HEK293 (cell line): ENCODE results near the gene SERINC1.
A peak's percentile ranks its signal among the peaks of the same experiment; 100 is the strongest.

Source experiments
- CTCF ChIA-PET: fragments of 350-600 bp; formaldehyde crosslinking; extraction: SDS; loops from one replicate; lab custom pipeline; 2021; ENCODE audit warnings: antibody characterized with exemption; lab: Yijun Ruan, JAX
- POLR2A ChIA-PET: fragments of 300-600 bp; formaldehyde crosslinking; extraction: SDS; loops from one replicate; lab custom pipeline; 2020; ENCODE audit warnings: antibody characterized with exemption, inconsistent platforms; lab: Yijun Ruan, JAX
- H3K27ac ChIP-seq: fragments of 200-500 bp; sonication (Bioruptor generic); 2 replicates; pipeline ENCODE4 v1.5.1; 2014; ENCODE audit warnings: low read depth, low read length, control low read depth, inconsistent platforms; ENCODE audit errors: extremely low read depth
- H3K36me3 ChIP-seq, 2 experiments: fragments of 200-500 bp in 1 of 2; sonication (Bioruptor generic) in 1 of 2; 1 replicate in 1 of 2; 2 replicates in 1 of 2; pipeline ENCODE4 v1.5.1; 2014 to 2017; ENCODE audit warnings: inconsistent platforms in 2 of 2, low read length in 2 of 2; ENCODE audit not compliant: control insufficient read depth in 2 of 2, insufficient read depth in 1 of 2
- H3K4me1 ChIP-seq: fragments of 200-500 bp; sonication (Bioruptor generic); 2 replicates; pipeline ENCODE4 v1.5.1; 2014; ENCODE audit warnings: mild to moderate bottlenecking, low read length, inconsistent platforms; ENCODE audit not compliant: control insufficient read depth, insufficient read depth
- H3K4me3 ChIP-seq: 2 replicates; pipeline ENCODE4 v1.5.1; 2011; ENCODE audit warnings: low read depth, mild to moderate bottlenecking, control low read depth, low read length, moderate library complexity
- H3K9me3 ChIP-seq: fragments of 200-500 bp; sonication (Bioruptor generic); 2 replicates; pipeline ENCODE4 v1.5.1; 2014; ENCODE audit warnings: low read depth, low read length, inconsistent platforms; ENCODE audit not compliant: control insufficient read depth, insufficient read depth
- GLIS1 ChIP-seq: fragments of 450-650 bp; formaldehyde crosslinking; IDR thresholded peaks from 2 replicates; pipeline ENCODE4 v1.5.1; 2016; ENCODE audit warnings: missing biosample characterization, missing genetic modification characterization
- HOXD13 ChIP-seq: sonication (generic); formaldehyde crosslinking; IDR thresholded peaks from 2 replicates; pipeline ENCODE4 v1.8.0; 2022; ENCODE audit warnings: missing genetic modification reagents, borderline replicate concordance
- KLF16 ChIP-seq: fragments of 450-650 bp; formaldehyde crosslinking; IDR thresholded peaks from 2 replicates; pipeline ENCODE4 v1.5.1; 2017; ENCODE audit warnings: missing biosample characterization, missing genetic modification characterization
- RBAK ChIP-seq: fragments of 450-650 bp; formaldehyde crosslinking; IDR thresholded peaks from 2 replicates; pipeline ENCODE4 v1.5.1; 2016; ENCODE audit warnings: missing biosample characterization, missing genetic modification characterization
- REPIN1 ChIP-seq: fragments of 450-650 bp; formaldehyde crosslinking; IDR thresholded peaks from 2 replicates; pipeline ENCODE4 v1.5.1; 2017; ENCODE audit warnings: missing biosample characterization, missing genetic modification characterization, low read depth
- SP3 ChIP-seq: fragments of 450-650 bp; formaldehyde crosslinking; IDR thresholded peaks from 2 replicates; pipeline ENCODE4 v1.5.1; 2016; ENCODE audit warnings: missing biosample characterization, missing genetic modification characterization
- TCF7L2 ChIP-seq: IDR thresholded peaks from 2 replicates; pipeline ENCODE4 v1.6.1; 2011; ENCODE audit warnings: low read depth, mild to moderate bottlenecking, inconsistent platforms, low read length, moderate library complexity, borderline replicate concordance
- TRIM28 ChIP-seq: IDR thresholded peaks from 2 replicates; pipeline ENCODE4 v1.6.1; 2011; ENCODE audit warnings: low read length, control low read depth, borderline replicate concordance
- ZBTB48 ChIP-seq: fragments of 450-650 bp; formaldehyde crosslinking; IDR thresholded peaks from 2 replicates; pipeline ENCODE4 v1.5.1; 2016; ENCODE audit warnings: missing biosample characterization, missing genetic modification characterization
- ZNF132 ChIP-seq: fragments of 450-650 bp; formaldehyde crosslinking; IDR thresholded peaks from 2 replicates; pipeline ENCODE4 v1.5.1; 2017; ENCODE audit warnings: missing biosample characterization, missing genetic modification characterization, borderline replicate concordance
- ZNF155 ChIP-seq: fragments of 450-650 bp; formaldehyde crosslinking; IDR thresholded peaks from 2 replicates; pipeline ENCODE4 v1.5.1; 2016; ENCODE audit warnings: missing biosample characterization, missing genetic modification characterization
- ZNF341 ChIP-seq: fragments of 450-650 bp; formaldehyde crosslinking; IDR thresholded peaks from 2 replicates; pipeline ENCODE4; 2016; ENCODE audit warnings: low read depth, missing biosample characterization, missing genetic modification characterization
- ZNF350 ChIP-seq: fragments of 450-650 bp; formaldehyde crosslinking; IDR thresholded peaks from 2 replicates; pipeline ENCODE4 v1.5.0; 2017; ENCODE audit warnings: missing biosample characterization, mild to moderate bottlenecking, missing genetic modification characterization
- ZNF391 ChIP-seq: fragments of 450-650 bp; formaldehyde crosslinking; IDR thresholded peaks from 2 replicates; pipeline ENCODE4 v1.5.1; 2016; ENCODE audit warnings: low read depth, missing biosample characterization, missing genetic modification characterization, borderline replicate concordance
- ZNF394 ChIP-seq: fragments of 450-650 bp; formaldehyde crosslinking; IDR thresholded peaks from 2 replicates; pipeline ENCODE4 v1.5.1; 2016; ENCODE audit warnings: missing biosample characterization, missing genetic modification characterization, mild to moderate bottlenecking, moderate library complexity, borderline replicate concordance
- ZNF501 ChIP-seq: fragments of 450-650 bp; formaldehyde crosslinking; IDR thresholded peaks from 2 replicates; pipeline ENCODE4 v1.5.1; 2016; ENCODE audit warnings: missing biosample characterization, missing genetic modification characterization
- ZNF510 ChIP-seq: fragments of 450-650 bp; formaldehyde crosslinking; IDR thresholded peaks from 2 replicates; pipeline ENCODE4 v1.5.1; 2018; ENCODE audit warnings: mild to moderate bottlenecking, missing genetic modification characterization, missing biosample characterization; ENCODE audit not compliant: insufficient replicate concordance
- ZNF658 ChIP-seq: fragments of 450-650 bp; formaldehyde crosslinking; IDR thresholded peaks from 2 replicates; pipeline ENCODE4; 2016; ENCODE audit warnings: missing biosample characterization, missing genetic modification characterization
- ZNF747 ChIP-seq: fragments of 450-650 bp; formaldehyde crosslinking; IDR thresholded peaks from 2 replicates; pipeline ENCODE4 v1.5.1; 2016; ENCODE audit warnings: missing biosample characterization, missing genetic modification characterization
- ZNF768 ChIP-seq: fragments of 450-650 bp; formaldehyde crosslinking; IDR thresholded peaks from 2 replicates; pipeline ENCODE4 v1.5.1; 2018; ENCODE audit warnings: missing biosample characterization, mild to moderate bottlenecking, missing genetic modification characterization
- ZNF830 ChIP-seq: fragments of 450-650 bp; IDR thresholded peaks from 2 replicates; pipeline ENCODE4 v1.5.0; 2018; ENCODE audit warnings: missing biosample characterization, missing genetic modification characterization, low read depth, mild to moderate bottlenecking, moderate library complexity
- TF ChIP-seq, protein P1 (sequence below): fragments of 450-650 bp; formaldehyde crosslinking; IDR thresholded peaks from 2 replicates; pipeline ENCODE4 v1.5.1; 2017; ENCODE audit warnings: missing biosample characterization, missing genetic modification characterization
- TF ChIP-seq, protein P2 (sequence below): fragments of 450-650 bp; formaldehyde crosslinking; IDR thresholded peaks from 2 replicates; pipeline ENCODE4 v1.5.1; 2017; ENCODE audit warnings: missing biosample characterization, missing genetic modification characterization
- TF ChIP-seq, protein P3 (sequence below): fragments of 450-650 bp; formaldehyde crosslinking; IDR thresholded peaks from 2 replicates; pipeline ENCODE4 v1.5.1; 2016; ENCODE audit warnings: missing biosample characterization, missing genetic modification characterization
- TF ChIP-seq, protein P4 (sequence below): fragments of 450-650 bp; formaldehyde crosslinking; IDR thresholded peaks from 2 replicates; pipeline ENCODE4 v1.5.1; 2017; ENCODE audit warnings: missing biosample characterization, missing genetic modification characterization
- TF ChIP-seq, protein P5 (sequence below): fragments of 450-650 bp; formaldehyde crosslinking; IDR thresholded peaks from 2 replicates; pipeline ENCODE4 v1.5.1; 2016; ENCODE audit warnings: missing biosample characterization, missing genetic modification characterization
- TF ChIP-seq, protein P6 (sequence below): fragments of 450-650 bp; formaldehyde crosslinking; IDR thresholded peaks from 2 replicates; pipeline ENCODE4 v1.5.1; 2016; ENCODE audit warnings: missing biosample characterization, missing genetic modification characterization

Gene SERINC1

DNA sequence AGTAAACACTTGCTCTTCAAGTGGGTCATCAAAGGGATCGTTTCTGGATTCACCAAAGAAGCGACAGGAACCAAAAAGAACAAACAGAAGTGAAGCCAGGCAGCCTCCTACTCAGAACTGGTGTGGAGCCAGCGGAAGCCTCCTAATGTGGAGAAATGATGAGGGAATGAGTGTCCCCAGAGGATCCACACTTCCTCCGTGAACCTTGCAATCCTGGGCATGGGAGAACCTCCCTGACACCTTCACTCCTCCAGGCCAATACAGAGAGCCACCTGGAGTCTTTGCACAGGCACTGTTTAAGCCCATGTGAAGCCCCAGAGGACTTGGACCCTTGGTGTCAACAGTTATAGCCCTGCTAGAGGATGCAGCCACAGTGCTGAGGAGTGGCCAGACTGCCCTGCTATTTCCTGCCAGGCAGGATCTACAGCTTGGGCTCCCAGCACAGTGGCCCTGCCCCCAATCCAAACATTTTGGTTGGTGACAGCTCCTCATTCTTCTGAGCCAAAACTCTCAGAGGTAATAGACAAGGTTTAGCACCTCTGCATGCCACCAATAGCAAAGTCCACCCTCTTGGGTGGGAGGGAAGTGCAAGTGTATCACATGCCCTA, 23.2 kb upstream of the SERINC1 start:
- H3K27ac ChIP-seq: no peak overlapping the region

DNA sequence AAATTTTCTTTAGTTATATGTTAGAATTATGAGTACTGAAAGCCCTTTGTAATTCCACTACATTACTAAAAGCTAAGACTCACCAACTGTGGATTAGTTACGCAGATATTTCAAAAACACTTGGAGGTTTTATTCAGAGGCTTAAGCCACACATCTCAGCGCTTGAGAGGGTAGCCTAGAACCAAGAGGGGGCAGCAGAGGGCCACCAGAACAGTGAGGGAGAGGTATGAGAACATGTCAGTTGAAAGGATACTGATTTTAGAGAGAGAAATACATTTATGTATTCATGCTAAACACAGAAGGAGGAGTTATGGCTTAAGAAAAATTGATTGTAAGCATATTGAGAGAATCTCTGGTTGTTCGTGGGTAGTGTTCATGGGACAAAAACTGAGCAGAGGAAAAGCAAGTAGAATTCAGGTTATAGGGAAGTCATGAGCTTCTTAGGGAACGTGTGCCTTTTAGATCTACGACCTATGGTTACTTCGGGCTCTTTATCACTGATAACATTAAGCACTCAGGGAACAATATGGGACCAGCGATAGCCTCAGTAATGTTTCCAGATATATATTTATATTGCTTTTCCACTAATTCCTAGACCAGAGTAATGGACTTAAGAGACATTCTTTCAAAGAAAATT, 20.4 kb upstream of the SERINC1 start:
- Histone ChIP-seq H3K9me3 (no peaks in the 10 kb centered on the region), H3K36me3 (no peaks in the 10 kb centered on the region), H3K4me3 (no peak overlapping the region), H3K4me1 (no peaks in the 10 kb centered on the region), H3K27ac (no peak overlapping the region)
- CTCF ChIA-PET: interaction anchor here (0.5 to 8.1 kb wide), 67 partner anchors 9 to 1172 kb away, joined by 3 to 222 read pairs (median 4); partner anchors contain the start of genes PKIB, SERINC1 and SMPDL3A
- POLR2A ChIA-PET: no interaction called here
- no peak for TF ChIP-seq ZNF391 (tag by site-specific recombination)
- TF ChIP-seq, protein P1, sequence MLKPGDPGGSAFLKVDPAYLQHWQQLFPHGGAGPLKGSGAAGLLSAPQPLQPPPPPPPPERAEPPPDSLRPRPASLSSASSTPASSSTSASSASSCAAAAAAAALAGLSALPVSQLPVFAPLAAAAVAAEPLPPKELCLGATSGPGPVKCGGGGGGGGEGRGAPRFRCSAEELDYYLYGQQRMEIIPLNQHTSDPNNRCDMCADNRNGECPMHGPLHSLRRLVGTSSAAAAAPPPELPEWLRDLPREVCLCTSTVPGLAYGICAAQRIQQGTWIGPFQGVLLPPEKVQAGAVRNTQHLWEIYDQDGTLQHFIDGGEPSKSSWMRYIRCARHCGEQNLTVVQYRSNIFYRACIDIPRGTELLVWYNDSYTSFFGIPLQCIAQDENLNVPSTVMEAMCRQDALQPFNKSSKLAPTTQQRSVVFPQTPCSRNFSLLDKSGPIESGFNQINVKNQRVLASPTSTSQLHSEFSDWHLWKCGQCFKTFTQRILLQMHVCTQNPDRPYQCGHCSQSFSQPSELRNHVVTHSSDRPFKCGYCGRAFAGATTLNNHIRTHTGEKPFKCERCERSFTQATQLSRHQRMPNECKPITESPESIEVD (tag by site-specific recombination): no peak
- TF ChIP-seq ZNF132 (tag by site-specific recombination): no peak
- TF ChIP-seq, protein P2, sequence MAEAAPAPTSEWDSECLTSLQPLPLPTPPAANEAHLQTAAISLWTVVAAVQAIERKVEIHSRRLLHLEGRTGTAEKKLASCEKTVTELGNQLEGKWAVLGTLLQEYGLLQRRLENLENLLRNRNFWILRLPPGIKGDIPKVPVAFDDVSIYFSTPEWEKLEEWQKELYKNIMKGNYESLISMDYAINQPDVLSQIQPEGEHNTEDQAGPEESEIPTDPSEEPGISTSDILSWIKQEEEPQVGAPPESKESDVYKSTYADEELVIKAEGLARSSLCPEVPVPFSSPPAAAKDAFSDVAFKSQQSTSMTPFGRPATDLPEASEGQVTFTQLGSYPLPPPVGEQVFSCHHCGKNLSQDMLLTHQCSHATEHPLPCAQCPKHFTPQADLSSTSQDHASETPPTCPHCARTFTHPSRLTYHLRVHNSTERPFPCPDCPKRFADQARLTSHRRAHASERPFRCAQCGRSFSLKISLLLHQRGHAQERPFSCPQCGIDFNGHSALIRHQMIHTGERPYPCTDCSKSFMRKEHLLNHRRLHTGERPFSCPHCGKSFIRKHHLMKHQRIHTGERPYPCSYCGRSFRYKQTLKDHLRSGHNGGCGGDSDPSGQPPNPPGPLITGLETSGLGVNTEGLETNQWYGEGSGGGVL (tag by site-specific recombination): no peak
- no peak for TF ChIP-seq HOXD13
- TF ChIP-seq ZNF747 (tag by site-specific recombination): no peak
- TF ChIP-seq ZBTB48 (tag by site-specific recombination): peak; percentile 92
- TF ChIP-seq ZNF658 (tag by site-specific recombination): no peak
- no peak for TF ChIP-seq TCF7L2
- TF ChIP-seq KLF16 (tag by site-specific recombination): no peak
- TF ChIP-seq SP3 (tag by site-specific recombination): no peak
- TF ChIP-seq TRIM28: peak; percentile 70; the same call in 1 of the 2 replicates
- TF ChIP-seq REPIN1: no peak
- TF ChIP-seq ZNF510: no peak
- TF ChIP-seq, protein P3, sequence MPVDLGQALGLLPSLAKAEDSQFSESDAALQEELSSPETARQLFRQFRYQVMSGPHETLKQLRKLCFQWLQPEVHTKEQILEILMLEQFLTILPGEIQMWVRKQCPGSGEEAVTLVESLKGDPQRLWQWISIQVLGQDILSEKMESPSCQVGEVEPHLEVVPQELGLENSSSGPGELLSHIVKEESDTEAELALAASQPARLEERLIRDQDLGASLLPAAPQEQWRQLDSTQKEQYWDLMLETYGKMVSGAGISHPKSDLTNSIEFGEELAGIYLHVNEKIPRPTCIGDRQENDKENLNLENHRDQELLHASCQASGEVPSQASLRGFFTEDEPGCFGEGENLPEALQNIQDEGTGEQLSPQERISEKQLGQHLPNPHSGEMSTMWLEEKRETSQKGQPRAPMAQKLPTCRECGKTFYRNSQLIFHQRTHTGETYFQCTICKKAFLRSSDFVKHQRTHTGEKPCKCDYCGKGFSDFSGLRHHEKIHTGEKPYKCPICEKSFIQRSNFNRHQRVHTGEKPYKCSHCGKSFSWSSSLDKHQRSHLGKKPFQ (tag by site-specific recombination): no peak
- TF ChIP-seq, protein P4, sequence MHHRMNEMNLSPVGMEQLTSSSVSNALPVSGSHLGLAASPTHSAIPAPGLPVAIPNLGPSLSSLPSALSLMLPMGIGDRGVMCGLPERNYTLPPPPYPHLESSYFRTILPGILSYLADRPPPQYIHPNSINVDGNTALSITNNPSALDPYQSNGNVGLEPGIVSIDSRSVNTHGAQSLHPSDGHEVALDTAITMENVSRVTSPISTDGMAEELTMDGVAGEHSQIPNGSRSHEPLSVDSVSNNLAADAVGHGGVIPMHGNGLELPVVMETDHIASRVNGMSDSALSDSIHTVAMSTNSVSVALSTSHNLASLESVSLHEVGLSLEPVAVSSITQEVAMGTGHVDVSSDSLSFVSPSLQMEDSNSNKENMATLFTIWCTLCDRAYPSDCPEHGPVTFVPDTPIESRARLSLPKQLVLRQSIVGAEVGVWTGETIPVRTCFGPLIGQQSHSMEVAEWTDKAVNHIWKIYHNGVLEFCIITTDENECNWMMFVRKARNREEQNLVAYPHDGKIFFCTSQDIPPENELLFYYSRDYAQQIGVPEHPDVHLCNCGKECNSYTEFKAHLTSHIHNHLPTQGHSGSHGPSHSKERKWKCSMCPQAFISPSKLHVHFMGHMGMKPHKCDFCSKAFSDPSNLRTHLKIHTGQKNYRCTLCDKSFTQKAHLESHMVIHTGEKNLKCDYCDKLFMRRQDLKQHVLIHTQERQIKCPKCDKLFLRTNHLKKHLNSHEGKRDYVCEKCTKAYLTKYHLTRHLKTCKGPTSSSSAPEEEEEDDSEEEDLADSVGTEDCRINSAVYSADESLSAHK: no peak
- TF ChIP-seq, protein P5, sequence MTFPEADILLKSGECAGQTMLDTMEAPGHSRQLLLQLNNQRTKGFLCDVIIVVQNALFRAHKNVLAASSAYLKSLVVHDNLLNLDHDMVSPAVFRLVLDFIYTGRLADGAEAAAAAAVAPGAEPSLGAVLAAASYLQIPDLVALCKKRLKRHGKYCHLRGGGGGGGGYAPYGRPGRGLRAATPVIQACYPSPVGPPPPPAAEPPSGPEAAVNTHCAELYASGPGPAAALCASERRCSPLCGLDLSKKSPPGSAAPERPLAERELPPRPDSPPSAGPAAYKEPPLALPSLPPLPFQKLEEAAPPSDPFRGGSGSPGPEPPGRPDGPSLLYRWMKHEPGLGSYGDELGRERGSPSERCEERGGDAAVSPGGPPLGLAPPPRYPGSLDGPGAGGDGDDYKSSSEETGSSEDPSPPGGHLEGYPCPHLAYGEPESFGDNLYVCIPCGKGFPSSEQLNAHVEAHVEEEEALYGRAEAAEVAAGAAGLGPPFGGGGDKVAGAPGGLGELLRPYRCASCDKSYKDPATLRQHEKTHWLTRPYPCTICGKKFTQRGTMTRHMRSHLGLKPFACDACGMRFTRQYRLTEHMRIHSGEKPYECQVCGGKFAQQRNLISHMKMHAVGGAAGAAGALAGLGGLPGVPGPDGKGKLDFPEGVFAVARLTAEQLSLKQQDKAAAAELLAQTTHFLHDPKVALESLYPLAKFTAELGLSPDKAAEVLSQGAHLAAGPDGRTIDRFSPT (tag by site-specific recombination): no peak
- TF ChIP-seq ZNF830 (tag by site-specific recombination): no peak

More for the DNA sequence above, 23.2 kb upstream of the SERINC1 start:
- H3K36me3 ChIP-seq: no peaks in the 10 kb centered on the region
- POLR2A ChIA-PET: no interaction called here
- no peaks in the 10 kb centered on the region for H3K4me1 ChIP-seq
- H3K4me3 ChIP-seq: no peak overlapping the region
- TF ChIP-seq ZNF501 (tag by site-specific recombination) (no peak), ZNF350 (tag by site-specific recombination) (no peak), RBAK (tag by site-specific recombination) (no peak), ZNF155 (no peak), ZNF768 (tag by site-specific recombination) (no peak), ZNF394 (tag by site-specific recombination) (no peak), GLIS1 (tag by site-specific recombination) (no peak), ZNF341 (tag by site-specific recombination) (no peak)
- TF ChIP-seq, protein P6, sequence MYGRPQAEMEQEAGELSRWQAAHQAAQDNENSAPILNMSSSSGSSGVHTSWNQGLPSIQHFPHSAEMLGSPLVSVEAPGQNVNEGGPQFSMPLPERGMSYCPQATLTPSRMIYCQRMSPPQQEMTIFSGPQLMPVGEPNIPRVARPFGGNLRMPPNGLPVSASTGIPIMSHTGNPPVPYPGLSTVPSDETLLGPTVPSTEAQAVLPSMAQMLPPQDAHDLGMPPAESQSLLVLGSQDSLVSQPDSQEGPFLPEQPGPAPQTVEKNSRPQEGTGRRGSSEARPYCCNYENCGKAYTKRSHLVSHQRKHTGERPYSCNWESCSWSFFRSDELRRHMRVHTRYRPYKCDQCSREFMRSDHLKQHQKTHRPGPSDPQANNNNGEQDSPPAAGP (tag by site-specific recombination): no peak
- TF ChIP-seq, all 188 proteins: peak for 0
- H3K9me3 ChIP-seq: no peaks in the 10 kb centered on the region
- CTCF ChIA-PET: interaction anchor here (8.1 kb wide), 1 partner anchor 234 kb away, joined by 136 read pairs; no protein-coding TSS in a partner anchor
